AG09319 (cell line): ENCODE data around the gene PACS2.

Source experiments
- DNase-seq: peaks from one replicate; pipeline ENCODE4 v3.0.0-alpha.2; 2010; ENCODE audit warnings: low read depth; ENCODE audit errors: extremely low read depth
- TF ChIP-seq, protein P1 (sequence below): IDR thresholded peaks from 2 replicates; pipeline ENCODE4 v1.5.1; 2011; ENCODE audit warnings: low read depth, mild to moderate bottlenecking, inconsistent platforms, low read length, moderate library complexity

PACS2 gene

DNA sequence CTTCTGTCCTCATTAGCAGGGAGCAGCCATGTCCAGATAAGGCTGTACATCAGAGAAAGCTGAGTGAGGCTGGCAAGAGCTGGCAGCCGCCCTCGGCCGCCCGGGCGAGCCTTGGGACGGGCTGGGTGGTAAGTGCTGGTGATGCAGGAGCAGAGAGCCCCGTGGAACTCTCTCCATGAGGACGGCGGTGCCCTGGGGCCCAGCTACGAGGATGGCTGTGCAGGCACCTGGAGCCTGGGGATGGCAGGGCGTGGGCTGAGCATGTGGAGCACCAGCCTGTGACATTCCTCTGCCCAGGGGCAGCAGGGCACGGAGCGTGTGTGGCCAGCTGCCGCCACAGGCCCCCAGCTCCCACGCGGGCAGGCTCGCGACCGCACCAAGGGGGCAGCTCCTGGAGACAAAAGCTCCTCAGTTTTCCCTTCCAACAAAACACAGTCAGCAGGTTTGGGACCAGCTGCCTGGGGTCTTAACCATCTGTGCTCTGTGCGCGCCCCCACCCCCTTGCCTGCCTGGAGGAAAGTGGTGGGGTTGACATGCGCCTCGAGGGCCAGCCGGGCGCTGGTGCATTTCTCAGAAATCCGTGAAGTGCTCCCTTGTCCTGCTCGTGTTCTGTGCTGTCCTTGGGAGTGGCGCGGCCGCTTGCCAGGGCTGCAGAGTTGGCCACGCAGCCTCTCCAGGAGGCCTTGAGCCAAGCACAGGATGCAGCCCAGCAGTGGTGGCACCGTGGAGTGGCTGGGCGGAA, 21.4 kb downstream of the PACS2 start:
- TF ChIP-seq, protein P1, sequence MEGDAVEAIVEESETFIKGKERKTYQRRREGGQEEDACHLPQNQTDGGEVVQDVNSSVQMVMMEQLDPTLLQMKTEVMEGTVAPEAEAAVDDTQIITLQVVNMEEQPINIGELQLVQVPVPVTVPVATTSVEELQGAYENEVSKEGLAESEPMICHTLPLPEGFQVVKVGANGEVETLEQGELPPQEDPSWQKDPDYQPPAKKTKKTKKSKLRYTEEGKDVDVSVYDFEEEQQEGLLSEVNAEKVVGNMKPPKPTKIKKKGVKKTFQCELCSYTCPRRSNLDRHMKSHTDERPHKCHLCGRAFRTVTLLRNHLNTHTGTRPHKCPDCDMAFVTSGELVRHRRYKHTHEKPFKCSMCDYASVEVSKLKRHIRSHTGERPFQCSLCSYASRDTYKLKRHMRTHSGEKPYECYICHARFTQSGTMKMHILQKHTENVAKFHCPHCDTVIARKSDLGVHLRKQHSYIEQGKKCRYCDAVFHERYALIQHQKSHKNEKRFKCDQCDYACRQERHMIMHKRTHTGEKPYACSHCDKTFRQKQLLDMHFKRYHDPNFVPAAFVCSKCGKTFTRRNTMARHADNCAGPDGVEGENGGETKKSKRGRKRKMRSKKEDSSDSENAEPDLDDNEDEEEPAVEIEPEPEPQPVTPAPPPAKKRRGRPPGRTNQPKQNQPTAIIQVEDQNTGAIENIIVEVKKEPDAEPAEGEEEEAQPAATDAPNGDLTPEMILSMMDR, result no peak
- no peak for DNase-seq

DNA sequence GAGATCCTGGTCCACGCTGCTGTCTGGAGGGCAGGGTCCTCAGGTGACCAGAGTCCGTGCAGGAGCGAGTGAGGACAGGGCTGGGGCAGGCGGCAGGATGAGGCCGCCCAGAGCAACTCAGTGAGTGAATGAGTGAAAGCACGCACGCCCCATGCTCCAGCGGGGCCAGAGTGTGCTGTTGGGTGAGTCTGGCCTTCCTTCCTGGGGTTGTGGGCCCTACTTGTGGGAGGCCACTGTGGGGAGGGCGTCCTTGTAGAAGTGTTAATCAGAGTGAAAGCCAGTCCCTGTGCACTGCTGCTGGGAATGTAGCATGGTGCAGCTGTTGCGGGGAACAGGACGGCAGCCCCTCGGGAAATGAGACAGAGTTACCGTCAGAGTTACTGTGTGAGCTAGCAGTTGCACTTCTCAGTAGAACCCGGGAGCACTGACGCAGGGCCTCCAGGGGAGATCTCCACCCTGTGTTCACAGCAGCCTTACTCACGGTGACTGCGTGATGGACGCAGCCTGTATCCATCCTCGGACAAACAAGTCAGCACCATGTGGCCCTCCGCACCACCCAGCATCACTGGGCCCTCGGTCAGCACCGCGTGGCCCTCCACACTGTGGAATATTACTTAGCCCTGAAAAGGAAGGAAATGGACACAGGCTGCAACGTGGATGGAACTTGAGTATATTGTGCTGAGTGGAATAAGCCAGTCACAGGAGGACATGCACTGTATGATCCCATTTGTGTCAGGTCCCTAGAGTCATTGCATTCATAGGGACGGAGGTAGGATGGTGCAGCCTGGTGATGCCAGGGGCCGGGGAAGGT, 22.1 kb downstream of the PACS2 start:
- DNase-seq, result no peak
- TF ChIP-seq, protein P1, result no peak

DNA sequence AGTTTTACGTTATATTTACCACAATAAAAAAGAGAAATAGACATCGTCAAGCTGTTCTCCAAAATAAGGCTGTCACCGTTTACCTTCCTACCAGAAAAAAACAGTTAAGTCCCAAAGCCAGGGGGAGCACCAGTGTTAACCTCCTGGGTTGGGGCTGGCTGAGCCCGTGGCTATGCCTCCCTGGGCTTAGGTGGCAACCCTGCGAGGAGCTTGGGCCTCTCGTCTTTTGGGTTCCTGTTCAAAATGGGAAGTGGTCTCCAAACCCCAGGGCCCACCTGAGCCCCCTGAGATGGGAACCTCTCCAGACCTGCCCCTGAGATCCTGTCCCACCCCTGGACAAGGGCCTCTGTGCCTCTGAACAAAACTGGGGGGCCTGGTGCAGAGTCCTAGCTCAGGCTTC, 22.9 kb downstream of the PACS2 start:
- no peak for DNase-seq
- TF ChIP-seq, protein P1, result no peak

DNA sequence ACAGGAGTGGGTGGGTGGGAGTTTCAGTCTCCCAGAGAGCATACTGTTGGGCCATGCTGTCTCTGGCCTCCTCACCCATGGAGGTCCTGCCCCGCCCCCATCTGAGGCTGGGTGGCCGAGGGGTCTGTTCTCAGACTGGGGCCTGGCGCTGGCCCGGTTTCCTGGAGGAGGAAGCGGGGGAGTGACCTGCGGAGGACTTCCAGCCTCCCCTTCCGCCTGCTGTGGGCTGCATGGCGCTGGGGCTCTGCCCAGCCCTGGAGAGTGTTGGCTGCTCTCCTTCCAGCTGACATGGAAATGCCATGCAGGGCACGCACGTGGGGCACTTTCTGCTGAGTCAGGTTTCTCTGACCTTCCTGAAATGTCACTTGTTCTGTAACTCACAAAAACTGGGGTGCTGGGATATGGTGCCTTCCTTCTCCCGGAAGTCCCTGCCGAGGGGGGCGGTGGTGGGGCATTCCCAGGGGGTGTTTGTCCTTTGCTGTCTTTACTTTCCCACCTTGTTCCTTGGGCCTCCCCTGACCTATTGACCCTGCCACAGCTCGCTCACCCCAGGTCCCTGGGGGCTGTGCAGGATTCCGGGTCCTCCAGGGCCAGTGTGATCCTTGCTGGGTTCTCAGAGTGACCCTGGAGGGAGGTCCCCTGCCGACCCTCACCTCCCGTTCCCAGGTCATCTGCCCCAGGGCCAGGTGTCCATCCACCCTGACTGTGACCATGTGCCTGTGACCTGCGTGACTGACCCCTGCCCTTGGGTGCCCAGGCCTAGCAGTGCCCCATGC, 23.6 kb downstream of the PACS2 start:
- no peak for DNase-seq
- TF ChIP-seq, protein P1, result no peak

DNA sequence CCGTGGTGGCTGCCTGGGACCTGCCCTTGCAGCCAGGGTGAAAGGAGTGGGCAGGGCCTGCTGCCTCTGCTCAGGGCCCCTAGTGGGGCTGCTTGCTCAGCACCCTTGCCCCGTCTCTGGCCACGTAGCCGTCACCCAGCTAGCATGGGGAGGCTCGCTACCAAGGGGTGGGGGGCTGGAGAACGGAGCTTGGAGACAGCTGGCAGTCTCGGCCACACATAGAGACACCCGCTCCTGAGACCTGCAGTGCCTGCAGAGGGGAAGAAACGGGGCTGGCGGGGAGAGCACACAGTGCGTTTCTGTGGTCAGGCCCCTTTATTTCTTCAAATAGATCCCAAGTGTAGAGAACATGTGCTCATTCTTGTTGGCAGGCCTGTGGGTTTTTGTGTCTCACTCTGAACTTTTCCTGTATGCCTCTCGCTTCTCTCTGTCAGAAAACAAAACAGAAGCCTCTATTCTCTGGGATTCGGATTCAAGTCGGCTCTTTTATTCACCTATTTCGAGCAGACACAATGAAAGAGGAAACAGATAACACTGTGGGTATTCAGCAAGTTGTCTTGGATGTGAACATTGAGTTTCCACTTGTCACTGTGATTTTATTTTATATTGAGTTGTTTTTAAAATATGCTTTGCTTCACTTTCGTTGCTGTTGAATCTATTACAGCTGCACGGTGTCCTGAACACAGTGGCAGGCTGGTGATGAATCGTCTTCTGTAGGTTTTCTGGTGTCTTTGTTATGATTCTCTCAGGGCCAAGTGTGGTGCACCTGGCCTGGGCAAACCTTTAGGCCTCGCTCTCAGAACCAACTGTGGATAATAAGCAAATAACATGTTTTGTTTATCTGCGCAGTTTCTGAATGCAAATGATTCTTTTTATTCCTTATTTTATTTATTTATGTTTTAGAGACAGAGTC, 26.5 kb downstream of the PACS2 start:
- no peak for DNase-seq
- TF ChIP-seq, protein P1, result no peak

DNA sequence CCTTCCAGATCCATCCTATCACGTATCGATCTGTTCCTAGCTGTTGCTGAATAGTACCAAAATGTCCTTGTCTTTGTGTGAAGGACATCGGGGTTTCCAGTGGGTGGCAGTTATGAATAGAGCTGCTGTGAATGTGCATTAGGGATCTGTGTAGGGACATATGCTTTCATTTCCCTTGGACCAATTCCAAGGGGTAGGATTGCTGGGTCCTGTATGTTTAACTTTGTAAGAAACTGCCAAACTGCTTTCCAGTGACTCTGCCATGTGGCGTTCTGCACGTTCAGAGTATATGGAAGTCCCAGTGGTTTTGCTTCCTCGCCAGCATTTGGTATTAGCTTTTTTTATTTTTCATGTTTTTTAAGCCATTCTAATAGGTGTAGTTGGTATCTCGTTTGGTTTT, 28.6 kb downstream of the PACS2 start:
- DNase-seq, result no peak
- TF ChIP-seq, protein P1, result no peak
